Adrenal gland (tissue), 12 donors: ENCODE measurements around the gene SMTNL2. TPM values are rescaled to one million over a fixed set of nuclear protein-coding genes. Genes with fewer than 3 reads are reported as not detected.
"Not testable (repeated sequence)": the region's sequence is repeated elsewhere in the genome, so short reads cannot be mapped to it uniquely, and the experiment has no call there.

Source experiments
- DNase-seq, 7 donors: peaks; one replicate each; pipeline ENCODE4 v3.0.0-alpha.2; 2019 to 2020
- H3K27ac ChIP-seq, 5 donors: fragments of 200-600 bp; sonication (generic) in 4 of 5; 1 replicate in 3 of 5; 2 replicates in 2 of 5; pipeline versions ENCODE4 v1.5.1 to v1.8.0; 2016 to 2020; ENCODE audit warnings: mild to moderate bottlenecking in 1 of 5
- H3K27me3 ChIP-seq: fragments of 200-600 bp; 2 replicates; pipeline ENCODE4 v1.8.0; 2021
- H3K36me3 ChIP-seq, 2 donors: fragments of 200-600 bp; replicated peaks in 1 of 2; 1 replicate in 1 of 2; 2 replicates in 1 of 2; pipeline versions ENCODE4 v1.5.1 to v1.8.0; 2018 to 2022
- H3K4me1 ChIP-seq, 2 donors: fragments of 200-600 bp; replicated peaks in 1 of 2; 1 replicate in 1 of 2; 2 replicates in 1 of 2; pipeline versions ENCODE4 v1.5.1 to v1.8.0; 2018 to 2021
- H3K4me3 ChIP-seq, 4 donors: fragments of 200-600 bp; sonication (generic) in 3 of 4; one replicate each; pipeline ENCODE4 v1.5.1; 2016 to 2018
- H3K9me3 ChIP-seq, 3 donors: fragments of 200-600 bp; sonication (generic) in 1 of 3; replicated peaks in 1 of 3; 1 replicate in 2 of 3; 2 replicates in 1 of 3; pipeline versions ENCODE4 v1.5.1 to v1.8.0; 2016 to 2021
- POLR2A ChIP-seq, 2 donors: fragments of 450-650 bp; IDR thresholded peaks; one replicate each; pipeline ENCODE4 v1.6.1; 2017; ENCODE audit warnings: antibody characterized with exemption in 2 of 2, mild to moderate bottlenecking in 2 of 2, moderate library complexity in 1 of 2
- WGBS, 4 donors: extraction: QIAGEN DNeasy Blood & Tissue Kit in 2 of 4; methylation state at CpG; one replicate each; pipeline versions ENCODE4 v1.1.5 to v1.1.7; 2013 to 2017; 5-methylcytosine and 5-hydroxymethylcytosine counted together
- intact Hi-C, 2 donors: fragments of 100-400 bp; cut with DNase I; formaldehyde crosslinking; loops; one replicate each; pipeline versions ENCODE4 v1.14.1 to v1.15.0; 2022 to 2023
- polyA plus RNA-seq, 3 donors: library from polyadenylated mRNA; stranded (reverse); fragments of 200-250 nt in 2 of 3; fragments of 350-450 nt in 1 of 3; fragmentation: Illumina TruSeq in 1 of 3; extraction: RNeasy Lipid Tissue Mini Kit (QIAGEN cat#74804) in 1 of 3; gene quantifications; one replicate each; pipeline ENCODE4 v1.2.3, GENCODE V29; 2013 to 2014
- total RNA-seq, 9 donors: library from RNA; depleted of rRNA in 4 of 9; stranded (reverse); fragments of >200 nt in 4 of 9; fragments of 120-200 nt in 1 of 9; fragmentation: NEBNext Ultra II Directional in 1 of 9; extraction: Animal tissue kit (Norgen Biotek cat#: 25700) in 1 of 9; gene quantifications; one replicate each; pipeline versions ENCODE4 v1.1.0 to v1.2.4, GENCODE V29; 2013 to 2023
- TF ChIP-seq, protein P1 (sequence below), 6 experiments: fragments of 450-650 bp in 4 of 6; fragments of 200-600 bp in 2 of 6; sonication (generic) in 1 of 6; IDR thresholded peaks; 1 replicate in 5 of 6; 2 replicates in 1 of 6; pipeline versions ENCODE4 v1.5.1 to v1.8.0; 2016 to 2021; ENCODE audit warnings: antibody characterized with exemption in 6 of 6, mild to moderate bottlenecking in 2 of 6, moderate library complexity in 1 of 6
- donor health status: healthy with polysubstance abuse.
- donor health status: Bipolar disorder and iron deficiency.
- donor health status: DM: yes; HTN: yes; CAD: no.
- donor health status: DM: no; HTN: no; CAD: no.
- donor health status: DM: no; HTN: no; CAD: no.
- donor health status: DM: yes; HTN: yes; CAD: no.

SMTNL2 gene
- total and polyA plus RNA-seq, 12 donors, result 0.11 to 0.94 (median 0.17) TPM; not detected in 5

DNA sequence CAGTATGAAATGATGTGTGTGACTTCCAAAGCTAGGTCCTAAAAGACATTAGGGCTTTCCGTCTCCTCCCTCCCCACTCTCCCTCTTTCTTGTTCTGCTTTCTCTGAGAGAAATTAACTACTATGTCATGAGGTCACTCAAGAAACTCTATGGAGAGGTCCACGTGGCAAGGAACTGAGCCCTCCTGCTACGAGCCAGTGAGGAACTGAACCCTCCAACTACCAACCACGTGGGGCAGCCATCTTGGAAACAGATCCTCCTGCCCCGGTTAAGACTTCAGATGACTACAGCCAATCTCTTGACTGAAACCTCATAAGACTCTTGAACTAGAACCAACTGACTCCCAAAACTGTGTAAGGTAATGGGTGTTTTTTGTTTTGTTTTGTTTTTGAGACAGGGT is 61.3 kb downstream of the SMTNL2 start:
- peak in 1 of 7 donors; percentile 16 for DNase-seq
- intact Hi-C loops, result no loop called here
- TF ChIP-seq POLR2A (IDR thresholded peaks at IDR 0.05), result no peak
- TF ChIP-seq, protein P1, sequence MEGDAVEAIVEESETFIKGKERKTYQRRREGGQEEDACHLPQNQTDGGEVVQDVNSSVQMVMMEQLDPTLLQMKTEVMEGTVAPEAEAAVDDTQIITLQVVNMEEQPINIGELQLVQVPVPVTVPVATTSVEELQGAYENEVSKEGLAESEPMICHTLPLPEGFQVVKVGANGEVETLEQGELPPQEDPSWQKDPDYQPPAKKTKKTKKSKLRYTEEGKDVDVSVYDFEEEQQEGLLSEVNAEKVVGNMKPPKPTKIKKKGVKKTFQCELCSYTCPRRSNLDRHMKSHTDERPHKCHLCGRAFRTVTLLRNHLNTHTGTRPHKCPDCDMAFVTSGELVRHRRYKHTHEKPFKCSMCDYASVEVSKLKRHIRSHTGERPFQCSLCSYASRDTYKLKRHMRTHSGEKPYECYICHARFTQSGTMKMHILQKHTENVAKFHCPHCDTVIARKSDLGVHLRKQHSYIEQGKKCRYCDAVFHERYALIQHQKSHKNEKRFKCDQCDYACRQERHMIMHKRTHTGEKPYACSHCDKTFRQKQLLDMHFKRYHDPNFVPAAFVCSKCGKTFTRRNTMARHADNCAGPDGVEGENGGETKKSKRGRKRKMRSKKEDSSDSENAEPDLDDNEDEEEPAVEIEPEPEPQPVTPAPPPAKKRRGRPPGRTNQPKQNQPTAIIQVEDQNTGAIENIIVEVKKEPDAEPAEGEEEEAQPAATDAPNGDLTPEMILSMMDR (IDR thresholded peaks at IDR 0.05), result no peak
- 61 to 75% (median 63%) methylated on average over 4 to 5 of the region's 5 CpGs for WGBS, 4 donors
- Histone ChIP-seq H3K4me3 (no peak overlapping the region), H3K9me3 (no peaks in the 10 kb centered on the region), H3K27ac (no peak overlapping the region), H3K27me3 (peaks cover 24% of the 10 kb centered on the region), H3K4me1 (peaks cover 0 to 3% of the 10 kb centered on the region in 2 donors), H3K36me3 (no peaks in the 10 kb centered on the region)

DNA sequence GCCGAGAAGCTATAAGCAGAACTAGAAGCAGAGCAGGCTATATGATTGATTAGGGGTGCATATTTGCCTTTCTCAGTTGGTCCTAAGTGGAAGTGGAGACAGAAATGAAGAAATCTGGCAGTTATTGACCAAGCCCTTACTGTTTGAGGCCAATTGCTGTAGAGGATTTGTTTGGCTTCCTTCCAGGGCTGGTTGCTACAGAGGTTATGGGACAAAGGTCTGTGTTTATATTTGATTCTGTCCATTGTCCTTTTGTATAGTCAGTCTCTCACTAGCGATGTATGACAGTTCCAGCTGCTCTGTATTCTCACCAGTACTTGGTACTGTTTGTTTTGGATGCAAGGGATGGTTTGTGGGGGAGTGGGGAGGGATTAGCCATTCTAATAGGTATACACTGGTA is 64.4 kb downstream of the SMTNL2 start:
- DNase-seq, result no peak

DNA sequence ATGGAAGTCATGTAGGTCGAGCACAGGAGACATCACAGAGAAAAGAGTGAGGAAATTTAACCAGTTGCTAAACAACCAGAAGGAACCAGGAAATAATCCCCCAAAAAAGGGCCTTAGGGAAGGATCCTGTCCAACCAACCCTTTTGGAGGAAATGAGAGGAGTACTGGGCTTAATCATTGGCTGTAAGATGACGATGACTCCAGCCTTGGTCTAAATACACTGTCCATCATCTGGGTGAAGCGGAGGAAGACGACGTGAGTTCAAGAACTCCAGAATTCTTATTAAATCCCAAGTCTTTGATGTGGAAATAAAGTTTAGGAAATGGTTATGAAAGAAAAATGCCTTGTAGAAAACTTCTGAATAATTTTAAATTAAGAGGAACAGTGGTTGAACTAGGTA is 68.7 kb downstream of the SMTNL2 start:
- WGBS, 4 donors, result 74 to 80% (median 79%) methylated on average over 5 of the region's 5 CpGs
- DNase-seq, result no peak
- no peak overlapping the region for H3K4me3 ChIP-seq
- H3K36me3 ChIP-seq, result no peaks in the 10 kb centered on the region
- H3K4me1 ChIP-seq, result no peaks in the 10 kb centered on the region
- H3K27me3 ChIP-seq, result no peaks in the 10 kb centered on the region
- intact Hi-C loops, result no loop called here
- TF ChIP-seq, protein P1 (IDR thresholded peaks at IDR 0.05), result no peak
- H3K9me3 ChIP-seq, result no peaks in the 10 kb centered on the region
- no peak overlapping the region for H3K27ac ChIP-seq

More for the DNA sequence above, 64.4 kb downstream of the SMTNL2 start:
- H3K27ac ChIP-seq, result no peak overlapping the region
- H3K4me1 ChIP-seq, result no peaks in the 10 kb centered on the region
- no peak for TF ChIP-seq POLR2A (IDR thresholded peaks at IDR 0.05)
- TF ChIP-seq, protein P1 (IDR thresholded peaks at IDR 0.05), result no peak
- no peaks in the 10 kb centered on the region for H3K36me3 ChIP-seq
- WGBS, 4 donors, result 42 to 57% (median 51%) methylated on average over 2 of the region's 2 CpGs
- no peak overlapping the region for H3K4me3 ChIP-seq
- intact Hi-C loops, result no loop called here
- H3K9me3 ChIP-seq, result no peaks in the 10 kb centered on the region
- H3K27me3 ChIP-seq, result peaks cover 11% of the 10 kb centered on the region

DNA sequence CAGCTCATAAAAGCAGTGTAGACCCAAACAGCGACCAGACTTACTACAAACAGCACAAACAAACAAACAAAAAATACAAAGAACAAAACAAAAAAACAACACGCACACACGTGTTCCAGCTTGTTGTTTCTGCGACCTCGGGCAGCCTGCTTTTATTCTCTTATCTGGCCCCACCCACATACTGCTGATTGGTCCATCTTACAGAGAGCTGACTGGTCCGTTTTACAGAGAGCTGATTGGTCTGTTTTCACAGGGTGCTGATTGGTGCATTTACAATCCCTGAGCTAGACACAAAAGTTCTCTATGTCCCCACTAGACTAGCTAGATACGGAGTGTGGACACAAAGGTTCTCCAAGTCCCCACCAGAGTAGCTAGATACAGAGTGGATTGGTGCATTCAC is 71.6 kb downstream of the SMTNL2 start:
- H3K9me3 ChIP-seq, result not testable (repeated sequence)
- WGBS, 4 donors, result 80 to 91% (median 87%) methylated on average over 7 of the region's 7 CpGs

DNA sequence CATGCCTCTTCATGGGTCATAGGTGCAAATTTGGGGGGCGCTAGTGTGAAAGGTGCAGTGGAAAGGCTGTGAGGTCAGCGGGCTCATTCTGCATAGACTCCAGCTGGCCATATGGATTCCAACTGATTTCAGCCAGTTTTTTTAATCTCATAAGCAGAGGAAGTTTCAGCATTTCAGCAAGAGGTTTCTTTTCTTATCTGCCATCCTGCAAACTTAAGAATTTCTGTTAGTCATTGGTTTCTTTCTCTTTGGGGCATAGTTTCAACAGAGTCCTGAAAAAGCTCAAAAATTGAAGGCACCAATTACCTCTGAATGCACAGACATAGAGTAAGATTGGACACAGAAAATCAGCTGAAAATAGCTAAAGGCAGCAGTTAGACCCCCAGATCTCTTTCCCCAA is 73.3 kb downstream of the SMTNL2 start:
- no peak overlapping the region for H3K4me3 ChIP-seq
- no peaks in the 10 kb centered on the region for H3K36me3 ChIP-seq
- H3K4me1 ChIP-seq, result no peaks in the 10 kb centered on the region
- no peak for DNase-seq
- H3K9me3 ChIP-seq, result no peaks in the 10 kb centered on the region
- H3K27ac ChIP-seq, result no peak overlapping the region
- TF ChIP-seq POLR2A (IDR thresholded peaks at IDR 0.05), result no peak
- TF ChIP-seq, protein P1 (IDR thresholded peaks at IDR 0.05), result no peak
- WGBS, 4 donors, result 82 to 100% (median 93%) methylated on average over 2 of the region's 2 CpGs
- H3K27me3 ChIP-seq, result no peaks in the 10 kb centered on the region
- intact Hi-C loops, result no loop called here

More for the DNA sequence above, 71.6 kb downstream of the SMTNL2 start:
- H3K4me3 ChIP-seq, intact Hi-C loops, H3K4me1 ChIP-seq, H3K27me3 ChIP-seq, H3K27ac ChIP-seq, DNase-seq, H3K36me3 ChIP-seq: not testable (repeated sequence)
